Activated gamma-delta T cell treated with anti-CD3 and anti-CD28 coated beads, Interleukin-2, amount 50 U/mL, for 16 hours (primary cell): ENCODE measurements around the gene SOHLH2.

ENCODE experiments used
- DNase-seq: peaks from one replicate; pipeline ENCODE4 v3.0.0-alpha.2; 2020; ENCODE audit warnings: low read depth

SOHLH2 gene

DNA sequence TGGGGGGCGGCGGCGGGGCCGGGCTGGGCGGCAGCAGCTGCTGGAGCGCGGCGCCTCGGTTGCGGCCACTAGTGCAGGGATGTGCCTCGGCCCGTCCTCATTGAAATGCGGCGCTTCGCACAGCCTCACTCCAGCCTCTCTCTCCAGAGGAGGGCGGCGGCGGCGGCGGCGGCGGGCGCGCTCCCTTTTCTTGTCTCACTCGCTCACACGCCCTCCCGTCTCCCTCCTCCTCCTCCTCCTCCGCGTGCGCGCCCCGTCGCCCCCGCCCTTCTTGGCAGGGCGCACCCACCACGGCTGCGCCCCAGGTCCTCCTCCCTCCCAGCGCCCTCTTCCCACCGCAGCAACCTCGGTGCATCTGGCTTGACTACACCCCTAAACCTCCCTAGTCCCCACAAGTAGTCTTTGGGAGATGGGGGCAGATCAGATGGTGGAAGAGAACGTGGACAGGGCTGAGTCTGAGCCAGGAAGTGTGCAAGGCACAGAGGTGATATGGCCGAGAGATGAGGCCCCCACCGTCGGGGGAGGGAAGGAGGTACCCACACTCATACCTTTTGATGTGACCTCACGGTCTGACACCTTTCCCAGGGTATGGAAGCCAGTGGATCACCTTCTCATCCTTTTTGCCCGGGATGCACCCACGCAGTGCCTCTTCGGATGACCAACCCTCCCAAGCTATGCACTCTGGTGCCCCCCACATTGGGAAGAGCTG lies 83.0 kb downstream of the SOHLH2 start, which contains the start of gene DCLK1:
Gene DCLK1 (minus strand): TSS at position 161 of the 709 bp plus-strand sequence.
- no peak for DNase-seq

DNA sequence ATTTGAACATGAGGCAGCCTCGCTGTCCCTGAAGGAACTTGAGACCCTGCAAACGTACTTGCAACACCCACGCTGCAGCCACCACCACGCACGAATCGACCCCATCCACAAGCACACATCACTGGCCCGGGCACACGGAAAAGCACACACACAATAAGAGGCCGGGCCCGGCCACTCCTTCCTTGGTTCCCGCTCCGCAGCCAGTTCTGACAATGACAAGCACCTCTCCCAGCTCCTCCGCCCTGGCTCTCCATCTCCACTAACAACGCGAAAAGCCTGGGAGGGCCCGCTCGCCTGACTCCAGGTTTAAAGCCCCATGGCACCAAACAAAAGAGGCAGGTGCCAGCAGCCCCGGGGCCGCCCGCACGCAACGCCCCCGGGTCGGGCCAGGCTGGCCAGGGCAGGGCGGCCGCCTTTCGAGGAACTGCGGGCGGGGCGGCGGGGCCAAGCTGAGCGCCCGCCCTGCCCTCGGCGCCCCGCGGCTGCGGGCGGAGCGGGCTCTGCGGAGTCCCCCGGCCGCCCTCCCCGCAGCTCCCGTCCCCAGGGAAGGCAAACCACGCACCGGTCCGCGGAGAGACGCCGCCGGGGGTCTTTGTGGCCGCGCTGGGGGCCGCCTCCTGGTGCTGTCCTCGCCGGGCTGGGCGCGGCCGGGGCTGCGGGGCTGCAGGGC lies 83.7 kb downstream of the SOHLH2 start:
- DNase-seq, result no peak

GRCh38 chr13:36130193-36130551 lies 84.2 kb downstream of the SOHLH2 start:
- no peak for DNase-seq

GRCh38 chr13:36129539-36129938 lies 84.8 kb downstream of the SOHLH2 start:
- no peak for DNase-seq

- no peak for DNase-seq
Observed at GRCh38 chr13:36126491-36126890, 87.9 kb downstream of the SOHLH2 start.

GRCh38 chr13:36125841-36126240 lies 88.5 kb downstream of the SOHLH2 start:
- no peak for DNase-seq

DNA sequence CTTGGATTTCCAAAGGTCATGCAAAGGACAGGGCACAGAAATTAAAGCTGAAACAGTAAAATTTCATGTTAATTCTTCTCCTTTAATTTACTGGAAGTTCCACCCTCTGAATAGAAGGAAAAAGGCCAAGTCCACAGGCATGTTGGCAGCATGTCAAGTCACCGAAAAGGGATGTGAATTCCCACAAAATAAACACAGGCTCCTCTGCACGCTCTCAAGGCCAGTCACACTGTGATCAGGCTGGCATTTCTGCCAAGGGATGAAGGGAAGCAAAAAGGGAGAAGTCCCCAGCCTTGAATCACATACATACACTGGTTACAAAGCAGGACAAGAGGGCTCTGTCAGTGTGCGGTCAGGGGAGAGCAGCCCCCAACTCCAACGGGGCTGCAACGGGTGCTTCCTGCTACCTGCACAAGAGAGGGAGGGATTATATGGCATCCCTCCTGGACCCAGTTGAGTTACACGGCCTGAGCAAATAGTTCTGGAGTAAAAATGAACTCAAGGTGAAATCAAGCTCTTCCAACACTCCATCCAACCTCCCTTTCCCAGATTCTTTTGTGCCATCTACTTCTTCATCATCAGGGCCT lies 90.0 kb downstream of the SOHLH2 start:
- no peak for DNase-seq
